K562 (cell line): ENCODE measurements around the gene UBE2M. TPM values are rescaled to one million over a fixed set of nuclear protein-coding genes. Genes with fewer than 3 reads are reported as not detected.

Experiments
- ATAC-seq: fragments of 200-7000 bp; cut with Tn5 transposase; 3 replicates; pipeline ENCODE4 v1.9.1; 2020; ENCODE audit warnings: moderate library complexity
- BruUV-seq: library from RNA; stranded (reverse); fragments of 400-500 nt; replicated peaks from 2 replicates; lab custom pipeline; 2021; lab: Mats Ljungman, UMichigan
- CTCF ChIA-PET: fragments of 300-600 bp; formaldehyde crosslinking; extraction: SDS; loops from one replicate; lab custom pipeline; 2021; ENCODE audit warnings: low intra/inter-chr PET ratio; lab: Yijun Ruan, JAX
- POLR2A ChIA-PET: fragments of 300-600, 350-650 bp; sonication (Branson Sonifier 250); formaldehyde crosslinking; extraction: SDS; loops from one replicate; lab custom pipeline; 2021; ENCODE audit warnings: antibody characterized with exemption, inconsistent platforms; lab: Yijun Ruan, JAX
- DNase-seq, 4 experiments: peaks; one replicate each; pipeline versions ENCODE4 v3.0.0 to v3.0.0-alpha.2; 2011 to 2018; ENCODE audit warnings: low spot score in 3 of 4, mixed read lengths in 3 of 4; ENCODE audit errors: extremely low read depth in 1 of 4
- FAIRE-seq: peaks from 2 replicates; lab custom pipeline; 2011; peaks lifted over from hg19 to GRCh38; lab: Jason Lieb, UNC
- H2AFZ ChIP-seq: 2 replicates; pipeline ENCODE4 v1.6.0; 2011; ENCODE audit warnings: low read depth, low read length, control low read depth, inconsistent platforms
- H3K27ac ChIP-seq: fragments of 200-600 bp; 3 replicates; pipeline ENCODE4 v1.8.0; 2011; ENCODE audit warnings: low read depth, mild to moderate bottlenecking, control low read depth, inconsistent platforms, low read length, moderate library complexity, mixed read lengths; ENCODE audit errors: extremely low read depth
- H3K27me3 ChIP-seq, 2 experiments: fragments of 300-600 bp in 1 of 2; 2 replicates in 1 of 2; 3 replicates in 1 of 2; pipeline versions ENCODE4 v1.6.0 to v1.8.0; 2011; ENCODE audit warnings: inconsistent platforms in 2 of 2, low read length in 2 of 2, mild to moderate bottlenecking in 1 of 2, mixed read lengths in 1 of 2, moderate library complexity in 1 of 2; ENCODE audit not compliant: control insufficient read depth in 2 of 2, insufficient read depth in 2 of 2
- H3K36me3 ChIP-seq: fragments of 300-600 bp; 3 replicates; pipeline ENCODE4 v1.8.0; 2011; ENCODE audit warnings: mild to moderate bottlenecking, low read length, inconsistent platforms; ENCODE audit not compliant: control insufficient read depth, insufficient read depth
- H3K4me1 ChIP-seq, 2 experiments: fragments of 200-600 bp in 1 of 2; replicated peaks in 1 of 2; 2 replicates in 1 of 2; 3 replicates in 1 of 2; pipeline versions ENCODE4 v1.5.1 to v1.8.0; 2011; ENCODE audit warnings: inconsistent platforms in 2 of 2, low read length in 2 of 2, mild to moderate bottlenecking in 1 of 2, mixed read lengths in 1 of 2, moderate library complexity in 1 of 2; ENCODE audit not compliant: control insufficient read depth in 2 of 2, insufficient read depth in 2 of 2
- H3K4me2 ChIP-seq: 2 replicates; pipeline ENCODE4 v1.6.1; 2011; ENCODE audit warnings: low read length, control low read depth, inconsistent platforms, mixed read lengths; ENCODE audit not compliant: insufficient read depth
- H3K4me3 ChIP-seq: fragments of 200-600 bp; sonication (generic), shearing (Covaris generic); 2 replicates; pipeline ENCODE4 v1.5.1; 2016; ENCODE audit warnings: control low read depth, inconsistent platforms
- H3K79me2 ChIP-seq: fragments of 200-600 bp; 3 replicates; pipeline ENCODE4 v1.8.0; 2011; ENCODE audit warnings: low read length, inconsistent platforms; ENCODE audit not compliant: control insufficient read depth, insufficient read depth
- H3K9ac ChIP-seq, 2 experiments: 2 replicates each; pipeline versions ENCODE4 v1.6.0 to v1.6.1; 2011; ENCODE audit warnings: low read depth in 2 of 2, low read length in 2 of 2, control low read depth in 1 of 2, inconsistent platforms in 1 of 2, mild to moderate bottlenecking in 1 of 2, mixed read lengths in 1 of 2; ENCODE audit not compliant: insufficient read depth in 1 of 2
- H3K9me1 ChIP-seq: one replicate; pipeline ENCODE4 v1.6.0; 2011; ENCODE audit warnings: inconsistent platforms, mild to moderate bottlenecking, low read length, moderate library complexity; ENCODE audit not compliant: control insufficient read depth, insufficient read depth
- H3K9me3 ChIP-seq: replicated peaks from 2 replicates; pipeline ENCODE4 v1.5.1; 2011; ENCODE audit warnings: low read depth, low read length, inconsistent platforms; ENCODE audit not compliant: control insufficient read depth, insufficient read depth
- H4K20me1 ChIP-seq: replicated peaks from 2 replicates; pipeline ENCODE4 v1.6.1; 2011; ENCODE audit warnings: low read length, inconsistent platforms, mixed read lengths; ENCODE audit not compliant: control insufficient read depth, insufficient read depth
- BRF1 ChIP-seq: IDR thresholded peaks from 3 replicates; pipeline ENCODE4 v1.6.1; 2011; ENCODE audit warnings: borderline replicate concordance, mild to moderate bottlenecking; ENCODE audit not compliant: insufficient read length; ENCODE audit errors: extremely low read depth
- CC2D1A ChIP-seq: fragments of 450-650 bp; IDR thresholded peaks from 2 replicates; pipeline ENCODE4 v1.6.1; 2017; ENCODE audit warnings: mild to moderate bottlenecking
- CHCHD3 ChIP-seq: fragments of 250-450 bp; sonication (Bioruptor Pico); IDR thresholded peaks from 2 replicates; pipeline ENCODE4 v2.1.2; 2022; ENCODE audit warnings: mild to moderate bottlenecking
- HMG20A ChIP-seq: fragments of 450-650 bp; formaldehyde crosslinking; conservative IDR thresholded peaks from 2 replicates; pipeline ENCODE4 v1.4.0; 2020; ENCODE audit warnings: mild to moderate bottlenecking, mixed read lengths
- LCOR ChIP-seq: sonication (generic); formaldehyde crosslinking; IDR thresholded peaks from 2 replicates; pipeline ENCODE4 v1.8.0; 2022; ENCODE audit warnings: mild to moderate bottlenecking, missing genetic modification reagents
- PYGO2 ChIP-seq: fragments of 450-650 bp; IDR thresholded peaks from 2 replicates; pipeline ENCODE4 v1.6.1; 2016; ENCODE audit warnings: mild to moderate bottlenecking, missing genetic modification characterization, moderate library complexity, missing compliant biosample characterization
- RFX5 ChIP-seq: IDR thresholded peaks from 2 replicates; pipeline ENCODE4 v1.6.1; 2011; ENCODE audit warnings: low read depth, mild to moderate bottlenecking, improper control_type of control experiment, low read length
- SIN3B ChIP-seq: fragments of 450-650 bp; IDR thresholded peaks from 2 replicates; pipeline ENCODE4 v1.6.1; 2017; ENCODE audit warnings: low read depth, mild to moderate bottlenecking, moderate library complexity
- SLC30A9 ChIP-seq: fragments of 250-450 bp; sonication (Bioruptor Pico); IDR thresholded peaks from 2 replicates; pipeline ENCODE4 v1.8.0; 2022; ENCODE audit warnings: mild to moderate bottlenecking, moderate library complexity
- SMARCB1 ChIP-seq: IDR thresholded peaks from 2 replicates; pipeline ENCODE4 v1.6.1; 2011; ENCODE audit warnings: improper control_type of control experiment, low read depth; ENCODE audit not compliant: insufficient read length
- SMARCE1 ChIP-seq: fragments of 450-650 bp; IDR thresholded peaks from 2 replicates; pipeline ENCODE4 v1.7.1; 2016; ENCODE audit warnings: mild to moderate bottlenecking
- SNRNP70 ChIP-seq: fragments of 200-400 bp; formaldehyde crosslinking; optimal IDR thresholded peaks from 2 replicates; pipeline ENCODE3; 2017; ENCODE audit warnings: low read depth, low read length
- TCFL5 ChIP-seq: fragments of 250-450 bp; sonication (Bioruptor Pico); conservative IDR thresholded peaks from 2 replicates; pipeline ENCODE4 v1.6.1; 2021; ENCODE audit warnings: mild to moderate bottlenecking, moderate library complexity, matching md5 sums
- ZNF717 ChIP-seq: fragments of 250-450 bp; sonication (Bioruptor Pico); IDR thresholded peaks from 2 replicates; pipeline ENCODE4 v1.5.0; 2021
- WGBS: fragments of 100-300 bp; shearing (Covaris generic); methylation state at CpG from one replicate; pipeline ENCODE4 v1.1.6; 2016; ENCODE audit warnings: low coverage, mixed read lengths; ENCODE audit not compliant: insufficient coverage; ENCODE audit errors: missing lambda C conversion rate; 5-methylcytosine and 5-hydroxymethylcytosine counted together
- in situ Hi-C: fragments of 300-500 bp; cut with MboI; formaldehyde crosslinking; loops from 4 replicates; pipeline ENCODE4 v1.15.0; 2018; ENCODE audit warnings: inconsistent platforms, mixed read lengths
- intact Hi-C: fragments of 100-400 bp; cut with micrococcal nuclease; formaldehyde crosslinking; loops from 2 replicates; pipeline ENCODE4 v1.14.2; 2022
- polyA plus RNA-seq, 8 experiments: library from polyadenylated mRNA; depleted of rRNA in 4 of 8; stranded (reverse) in 5 of 8; unstranded in 3 of 8; fragments of >200 nt; fragmentation: Nextera tagmentation in 2 of 8; fragmentation: Illumina TruSeq in 1 of 8; extraction: Ambion mirVana in 2 of 8; extraction: Trizol in 1 of 8; gene quantifications; 2 replicates each; pipeline versions ENCODE4 v1.2.1 to v1.2.3, GENCODE V29; 2011 to 2014; ENCODE audit warnings: inconsistent platforms in 1 of 8, missing spikeins in 1 of 8
- total RNA-seq, 7 experiments: library from RNA; depleted of rRNA in 6 of 7; stranded (reverse); fragments of >200 nt in 6 of 7; fragmentation: Illumina TruSeq in 2 of 7; extraction: Trizol in 2 of 7; gene quantifications; 2 replicates each; pipeline versions ENCODE4 v1.2.1 to v1.2.3, GENCODE V29; 2011 to 2021; ENCODE audit warnings: low replicate concordance in 1 of 7
- TF ChIP-seq, protein P1 (sequence below): fragments of 450-650 bp; IDR thresholded peaks from 2 replicates; pipeline ENCODE4 v1.6.1; 2016; ENCODE audit warnings: borderline replicate concordance

UBE2M gene
- total and polyA plus RNA-seq, 9 of the 15 experiments (the other 6 are each of a cell fraction or from before 2014, with no cell fraction given), result 0.92 to 163 (median 85.7) TPM

DNA sequence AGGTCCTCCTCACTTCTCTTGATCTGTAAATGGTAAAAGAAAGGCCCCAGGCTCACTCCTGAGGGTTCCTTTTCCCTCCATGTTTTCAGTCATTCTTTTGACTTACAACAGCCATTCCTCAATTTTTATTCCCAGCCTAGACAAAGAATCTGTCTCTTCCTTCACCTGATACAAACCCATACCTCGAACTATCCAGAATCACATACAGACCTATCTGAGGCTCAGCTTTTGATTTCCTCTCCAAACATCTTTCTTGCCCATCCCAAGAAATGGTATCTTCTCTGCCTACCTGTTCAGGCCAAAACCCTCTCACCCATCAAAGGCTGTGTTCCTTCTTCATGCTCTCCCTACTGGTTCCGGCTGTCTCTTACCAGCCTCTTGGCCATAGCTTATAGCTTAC is 5.8 kb downstream of the UBE2M start:
- CTCF ChIA-PET, result no interaction called here
- POLR2A ChIA-PET, result interaction anchor here (1.0 to 3.7 kb wide), 4 partner anchors 8 to 190 kb away, joined by 3 to 48 read pairs (median 6); partner anchors contain the start of genes TRIM28 and ZNF497
- Histone ChIP-seq H3K4me3 (no peak overlapping the region), H3K9me1 (peaks cover 3% of the 10 kb centered on the region), H3K4me2 (no peak overlapping the region), H3K27ac (no peak overlapping the region), H2AFZ (no peak overlapping the region)
- no peak for FAIRE-seq
- intact Hi-C loops, result no loop called here
- no peak for ATAC-seq
- 82% methylated on average over 2 of the region's 2 CpGs for WGBS
- TF ChIP-seq SIN3B, result no peak
- TF ChIP-seq SLC30A9 (CRISPR knock-in tag), result no peak
- TF ChIP-seq SMARCE1, result no peak
- TF ChIP-seq CHCHD3 (CRISPR knock-in tag), result no peak
- TF ChIP-seq HMG20A (CRISPR knock-in tag), result no peak
- TF ChIP-seq SNRNP70, result no peak
- no peak for TF ChIP-seq SMARCB1
- TF ChIP-seq, protein P1, sequence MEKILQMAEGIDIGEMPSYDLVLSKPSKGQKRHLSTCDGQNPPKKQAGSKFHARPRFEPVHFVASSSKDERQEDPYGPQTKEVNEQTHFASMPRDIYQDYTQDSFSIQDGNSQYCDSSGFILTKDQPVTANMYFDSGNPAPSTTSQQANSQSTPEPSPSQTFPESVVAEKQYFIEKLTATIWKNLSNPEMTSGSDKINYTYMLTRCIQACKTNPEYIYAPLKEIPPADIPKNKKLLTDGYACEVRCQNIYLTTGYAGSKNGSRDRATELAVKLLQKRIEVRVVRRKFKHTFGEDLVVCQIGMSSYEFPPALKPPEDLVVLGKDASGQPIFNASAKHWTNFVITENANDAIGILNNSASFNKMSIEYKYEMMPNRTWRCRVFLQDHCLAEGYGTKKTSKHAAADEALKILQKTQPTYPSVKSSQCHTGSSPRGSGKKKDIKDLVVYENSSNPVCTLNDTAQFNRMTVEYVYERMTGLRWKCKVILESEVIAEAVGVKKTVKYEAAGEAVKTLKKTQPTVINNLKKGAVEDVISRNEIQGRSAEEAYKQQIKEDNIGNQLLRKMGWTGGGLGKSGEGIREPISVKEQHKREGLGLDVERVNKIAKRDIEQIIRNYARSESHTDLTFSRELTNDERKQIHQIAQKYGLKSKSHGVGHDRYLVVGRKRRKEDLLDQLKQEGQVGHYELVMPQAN, result no peak
- TF ChIP-seq CC2D1A, result no peak
- no peak for TF ChIP-seq RFX5
- no peak for TF ChIP-seq ZNF717 (CRISPR knock-in tag)
- TF ChIP-seq TCFL5, result no peak
- no peak for TF ChIP-seq BRF1
- TF ChIP-seq LCOR (CRISPR knock-in tag), result no peak
- TF ChIP-seq PYGO2 (tag), result no peak
- TF ChIP-seq, all 486 proteins: peak for 0
- BruUV-seq, result no TSS peak
- H3K27me3 ChIP-seq, result no peaks in the 10 kb centered on the region
- peaks cover 83% of the 10 kb centered on the region for H3K36me3 ChIP-seq
- in situ Hi-C loops, result no loop called here
- peaks cover 14% of the 10 kb centered on the region for H4K20me1 ChIP-seq
- H3K9ac ChIP-seq, result no peak overlapping the region
- H3K79me2 ChIP-seq, result peaks cover 50% of the 10 kb centered on the region
- no peak for DNase-seq
- no peaks in the 10 kb centered on the region for H3K9me3 ChIP-seq
- H3K4me1 ChIP-seq, result peaks cover 28 to 59% of the 10 kb centered on the region in 2 experiments
